Stomach (tissue), 4 donors: Measurements from ENCODE around the gene BCOR.

ENCODE experiments used
- POLR2A ChIP-seq, 4 donors: fragments of 450-650 bp; IDR thresholded peaks; one replicate each; pipeline ENCODE4 v1.6.1; 2016; ENCODE audit warnings: antibody characterized with exemption in 4 of 4, control low read depth in 2 of 4, mild to moderate bottlenecking in 1 of 4, moderate library complexity in 1 of 4
- TF ChIP-seq, protein P1 (sequence below), 7 experiments: fragments of 450-650 bp in 4 of 7; fragments of 200-600 bp in 3 of 7; sonication (generic) in 3 of 7; IDR thresholded peaks; one replicate each; pipeline ENCODE4 v1.5.1; 2016 to 2019; ENCODE audit warnings: antibody characterized with exemption in 7 of 7, control low read depth in 2 of 7, mild to moderate bottlenecking in 1 of 7

DNA sequence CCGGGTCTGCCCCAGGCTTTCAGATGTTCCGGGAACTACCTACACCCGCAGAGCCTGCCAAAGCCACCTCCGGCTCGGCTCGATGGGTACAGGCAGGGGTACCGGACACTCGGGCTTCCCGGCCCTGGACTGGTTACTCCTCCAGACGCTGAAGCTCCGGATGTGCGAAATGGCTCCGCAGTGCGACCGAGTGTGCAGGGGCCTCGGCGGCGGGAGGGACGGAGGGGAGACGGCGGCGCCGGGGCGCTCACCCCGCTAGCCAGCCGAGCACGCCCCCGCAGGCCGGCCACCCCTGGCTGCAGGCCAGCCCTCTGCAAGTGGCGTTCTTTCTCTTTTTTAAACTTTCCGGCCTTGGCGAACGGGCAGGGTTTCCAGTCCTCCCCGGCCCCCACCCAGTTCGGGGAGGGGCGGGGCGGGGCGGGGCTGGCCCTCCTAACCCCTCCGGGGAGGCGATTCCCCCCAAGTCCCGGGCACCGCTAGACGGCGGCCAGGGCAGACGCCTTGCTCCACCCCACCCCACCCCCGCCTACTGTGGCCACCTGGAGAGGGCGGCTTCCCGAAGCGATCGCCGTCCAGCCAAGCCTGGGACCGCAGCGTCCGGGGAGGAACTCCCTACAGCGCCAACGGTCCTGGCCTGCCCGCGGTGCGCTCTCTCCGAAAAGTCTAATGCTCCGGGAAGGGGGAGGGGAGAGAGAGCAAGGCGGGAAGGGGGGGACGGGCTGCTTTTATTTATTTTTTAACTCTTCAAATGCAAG is 7.5 kb downstream of the BCOR start:
- TF ChIP-seq, protein P1, sequence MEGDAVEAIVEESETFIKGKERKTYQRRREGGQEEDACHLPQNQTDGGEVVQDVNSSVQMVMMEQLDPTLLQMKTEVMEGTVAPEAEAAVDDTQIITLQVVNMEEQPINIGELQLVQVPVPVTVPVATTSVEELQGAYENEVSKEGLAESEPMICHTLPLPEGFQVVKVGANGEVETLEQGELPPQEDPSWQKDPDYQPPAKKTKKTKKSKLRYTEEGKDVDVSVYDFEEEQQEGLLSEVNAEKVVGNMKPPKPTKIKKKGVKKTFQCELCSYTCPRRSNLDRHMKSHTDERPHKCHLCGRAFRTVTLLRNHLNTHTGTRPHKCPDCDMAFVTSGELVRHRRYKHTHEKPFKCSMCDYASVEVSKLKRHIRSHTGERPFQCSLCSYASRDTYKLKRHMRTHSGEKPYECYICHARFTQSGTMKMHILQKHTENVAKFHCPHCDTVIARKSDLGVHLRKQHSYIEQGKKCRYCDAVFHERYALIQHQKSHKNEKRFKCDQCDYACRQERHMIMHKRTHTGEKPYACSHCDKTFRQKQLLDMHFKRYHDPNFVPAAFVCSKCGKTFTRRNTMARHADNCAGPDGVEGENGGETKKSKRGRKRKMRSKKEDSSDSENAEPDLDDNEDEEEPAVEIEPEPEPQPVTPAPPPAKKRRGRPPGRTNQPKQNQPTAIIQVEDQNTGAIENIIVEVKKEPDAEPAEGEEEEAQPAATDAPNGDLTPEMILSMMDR (IDR thresholded peaks at IDR 0.05) = no peak
- TF ChIP-seq POLR2A (IDR thresholded peaks at IDR 0.05) = no peak
